ENCODE data around the gene ENG.
"Not testable (repeated sequence)": the region's sequence is repeated elsewhere in the genome, so short reads cannot be mapped to it uniquely, and the experiment has no call there.

Gene ENG

GRCh38 chr9:127781806-127782205 is 72.7 kb downstream of the ENG start:
- no peak for DNase-seq
- TF ChIP-seq CTCF (IDR thresholded peaks at IDR 0.05; ENCODE audit: low read depth, low read length, missing control alignments) = no peak
- Histone ChIP-seq H3K36me3 (replicated peaks) (peaks cover 3% of the 10 kb centered on the region), H3K4me3 (ENCODE audit: low read depth, low read length) (no peak overlapping the region), H3K27me3 (replicated peaks) (no peaks in the 10 kb centered on the region), H3K27ac (no peak overlapping the region)
- in situ Hi-C loops (cut with HindIII; ENCODE audit: low pct_ligation_motif_present, low sequenced_read_pairs) = no loop called here

GRCh38 chr9:127780909-127781308 is 73.5 kb downstream of the ENG start:
- DNase-seq; H3K36me3 ChIP-seq (replicated peaks); H3K4me3 ChIP-seq (ENCODE audit: low read depth, low read length); H3K27me3 ChIP-seq (replicated peaks); H3K27ac ChIP-seq; in situ Hi-C loops (cut with HindIII; ENCODE audit: low pct_ligation_motif_present, low sequenced_read_pairs): not testable (repeated sequence)

- DNase-seq = no peak
- Histone ChIP-seq H3K36me3 (replicated peaks) (no peaks in the 10 kb centered on the region), H3K4me3 (ENCODE audit: low read depth, low read length) (no peak overlapping the region), H3K27me3 (replicated peaks) (no peaks in the 10 kb centered on the region), H3K27ac (no peak overlapping the region)
- no peak for TF ChIP-seq CTCF (IDR thresholded peaks at IDR 0.05; ENCODE audit: low read depth, low read length, missing control alignments)
- in situ Hi-C loops (cut with HindIII; ENCODE audit: low pct_ligation_motif_present, low sequenced_read_pairs) = no loop called here
These were observed 74.2 kb downstream of the ENG start for GRCh38 chr9:127780126-127780885.

- Histone ChIP-seq H3K27me3 (replicated peaks) (no peaks in the 10 kb centered on the region), H3K36me3 (replicated peaks) (no peaks in the 10 kb centered on the region), H3K27ac (no peak overlapping the region), H3K4me3 (ENCODE audit: low read depth, low read length) (no peak overlapping the region)
- DNase-seq = no peak
- in situ Hi-C loops (cut with HindIII; ENCODE audit: low pct_ligation_motif_present, low sequenced_read_pairs) = no loop called here
- TF ChIP-seq CTCF (IDR thresholded peaks at IDR 0.05; ENCODE audit: low read depth, low read length, missing control alignments) = no peak
These were observed 75.1 kb downstream of the ENG start for GRCh38 chr9:127779136-127779981.

- Histone ChIP-seq H3K27ac (no peak within 1 kb of the TSS), H3K27me3 (replicated peaks) (no peaks in the 10 kb centered on the region), H3K4me3 (ENCODE audit: low read depth, low read length) (no peak within 1 kb of the TSS), H3K36me3 (replicated peaks) (no peaks in the 10 kb centered on the region)
- in situ Hi-C loops (cut with HindIII; ENCODE audit: low pct_ligation_motif_present, low sequenced_read_pairs) = no loop called here
- TF ChIP-seq CTCF (IDR thresholded peaks at IDR 0.05; ENCODE audit: low read depth, low read length, missing control alignments) = no peak
- DNase-seq = no peak
These were observed 76.0 kb downstream of the ENG start, which contains the start of gene SH2D3C for GRCh38 chr9:127778280-127779135. Gene SH2D3C, minus strand, starts transcription at chr9:127778666. Its CDS starts 39 bp downstream, at chr9:127778627.

Data from brain microvascular endothelial cell (primary cell).